NT2/D1 (cell line): ENCODE measurements around the gene GPD1L.

Source experiments
- SUZ12 ChIP-seq: IDR thresholded peaks from 2 replicates; pipeline ENCODE4 v1.6.1; 2011; ENCODE audit not compliant: insufficient read length, insufficient read depth; ENCODE audit errors: extremely low read depth
- YY1 ChIP-seq: IDR thresholded peaks from 2 replicates; pipeline ENCODE4 v1.6.1; 2011; ENCODE audit not compliant: insufficient read length, insufficient read depth
- ZNF274 ChIP-seq: IDR thresholded peaks from 2 replicates; pipeline ENCODE4 v1.6.1; 2011; ENCODE audit warnings: mild to moderate bottlenecking, low read depth, low read length

DNA sequence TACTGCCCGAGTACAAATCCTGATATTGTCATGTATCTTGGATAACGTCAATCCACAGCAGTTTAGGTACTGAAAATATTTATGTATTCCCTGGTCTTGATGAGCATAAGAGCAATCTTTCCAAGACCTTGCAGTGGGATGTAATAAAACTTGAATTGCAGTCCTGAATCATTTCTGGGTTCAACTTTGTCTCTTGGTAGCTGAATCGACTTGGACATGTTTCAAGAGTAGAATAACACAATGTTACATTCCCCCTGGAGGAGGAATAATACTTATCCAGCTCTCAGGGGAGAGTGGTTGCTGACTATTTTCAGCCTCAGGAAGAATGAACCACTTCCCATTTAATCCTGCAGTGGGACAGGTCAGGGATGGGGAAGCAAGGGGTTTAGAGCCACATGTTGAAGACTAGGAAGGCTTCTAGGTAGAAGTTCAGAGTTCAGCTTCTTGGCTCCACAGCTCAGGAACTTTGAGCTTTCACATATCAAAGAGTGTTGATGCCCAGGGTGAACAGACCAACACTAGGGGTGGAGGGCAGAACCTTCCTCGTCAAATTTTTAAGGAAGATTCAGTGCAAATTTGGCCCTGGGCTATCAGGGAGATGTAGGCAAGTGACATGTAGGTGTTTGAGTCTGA is 43.4 kb upstream of the GPD1L start:
- TF ChIP-seq SUZ12: no peak
- no peak for TF ChIP-seq YY1
- TF ChIP-seq ZNF274: no peak
